Neutrophil (primary cell): ENCODE data around the gene IFNA4.

Experiments used
- H3K27ac ChIP-seq: fragments of 200-600 bp; sonication (generic); 2 replicates; pipeline ENCODE4 v1.5.1; 2016; ENCODE audit warnings: mild to moderate bottlenecking, moderate library complexity
- H3K27me3 ChIP-seq: fragments of 200-600 bp; sonication (generic); 2 replicates; pipeline ENCODE4 v1.6.0; 2016; ENCODE audit warnings: mild to moderate bottlenecking
- H3K36me3 ChIP-seq: fragments of 200-600 bp; sonication (generic); 2 replicates; pipeline ENCODE4 v1.5.1; 2017
- H3K4me1 ChIP-seq, 2 experiments: fragments of 200-600 bp in 1 of 2; sonication (generic) in 1 of 2; 1 replicate in 1 of 2; 2 replicates in 1 of 2; pipeline versions ENCODE4 v1.5.1 to v1.6.1; 2013 to 2016; ENCODE audit warnings: low read depth in 1 of 2, low read length in 1 of 2, mild to moderate bottlenecking in 1 of 2, moderate library complexity in 1 of 2; ENCODE audit not compliant: control insufficient read depth in 1 of 2, insufficient read depth in 1 of 2
- H3K4me3 ChIP-seq, 2 experiments: fragments of 200-600 bp in 1 of 2; sonication (generic) in 1 of 2; 1 replicate in 1 of 2; 2 replicates in 1 of 2; pipeline ENCODE4 v1.5.1; 2013 to 2016; ENCODE audit warnings: low read depth in 1 of 2, low read length in 1 of 2, mild to moderate bottlenecking in 1 of 2, moderate library complexity in 1 of 2
- H3K9me3 ChIP-seq: fragments of 200-600 bp; sonication (generic); 2 replicates; pipeline ENCODE4 v1.5.1; 2016
- TF ChIP-seq, protein P1 (sequence below): fragments of 200-600 bp; sonication (generic); IDR thresholded peaks from 2 replicates; pipeline ENCODE4 v1.5.1; 2016; ENCODE audit warnings: antibody characterized with exemption

IFNA4 gene

DNA sequence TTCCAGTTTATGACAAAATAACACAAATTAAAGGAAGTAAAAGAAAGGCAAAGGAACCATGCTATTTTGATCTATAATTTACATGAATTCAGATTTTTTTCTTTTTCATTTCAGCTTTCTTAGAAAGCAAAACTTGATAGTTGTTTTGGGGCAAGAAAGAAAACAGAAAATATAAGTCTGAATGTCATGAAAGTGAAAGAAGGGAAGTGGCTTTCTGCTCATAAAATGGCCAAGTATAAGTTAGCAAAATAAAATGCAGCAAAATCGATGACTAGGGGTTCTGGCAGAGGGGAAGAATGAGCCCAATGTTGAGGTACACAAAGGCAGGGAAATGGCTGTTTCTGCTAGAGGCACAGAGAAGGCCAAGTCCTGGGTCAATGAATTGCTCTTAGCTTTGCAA lies 42.8 kb downstream of the IFNA4 start:
- H3K27ac ChIP-seq, result no peak overlapping the region
- H3K27me3 ChIP-seq, result no peaks in the 10 kb centered on the region
- no peaks in the 10 kb centered on the region for H3K9me3 ChIP-seq
- H3K4me1 ChIP-seq, result no peaks in the 10 kb centered on the region
- TF ChIP-seq, protein P1, sequence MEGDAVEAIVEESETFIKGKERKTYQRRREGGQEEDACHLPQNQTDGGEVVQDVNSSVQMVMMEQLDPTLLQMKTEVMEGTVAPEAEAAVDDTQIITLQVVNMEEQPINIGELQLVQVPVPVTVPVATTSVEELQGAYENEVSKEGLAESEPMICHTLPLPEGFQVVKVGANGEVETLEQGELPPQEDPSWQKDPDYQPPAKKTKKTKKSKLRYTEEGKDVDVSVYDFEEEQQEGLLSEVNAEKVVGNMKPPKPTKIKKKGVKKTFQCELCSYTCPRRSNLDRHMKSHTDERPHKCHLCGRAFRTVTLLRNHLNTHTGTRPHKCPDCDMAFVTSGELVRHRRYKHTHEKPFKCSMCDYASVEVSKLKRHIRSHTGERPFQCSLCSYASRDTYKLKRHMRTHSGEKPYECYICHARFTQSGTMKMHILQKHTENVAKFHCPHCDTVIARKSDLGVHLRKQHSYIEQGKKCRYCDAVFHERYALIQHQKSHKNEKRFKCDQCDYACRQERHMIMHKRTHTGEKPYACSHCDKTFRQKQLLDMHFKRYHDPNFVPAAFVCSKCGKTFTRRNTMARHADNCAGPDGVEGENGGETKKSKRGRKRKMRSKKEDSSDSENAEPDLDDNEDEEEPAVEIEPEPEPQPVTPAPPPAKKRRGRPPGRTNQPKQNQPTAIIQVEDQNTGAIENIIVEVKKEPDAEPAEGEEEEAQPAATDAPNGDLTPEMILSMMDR, result no peak
- H3K4me3 ChIP-seq, result no peak overlapping the region
- no peaks in the 10 kb centered on the region for H3K36me3 ChIP-seq

DNA sequence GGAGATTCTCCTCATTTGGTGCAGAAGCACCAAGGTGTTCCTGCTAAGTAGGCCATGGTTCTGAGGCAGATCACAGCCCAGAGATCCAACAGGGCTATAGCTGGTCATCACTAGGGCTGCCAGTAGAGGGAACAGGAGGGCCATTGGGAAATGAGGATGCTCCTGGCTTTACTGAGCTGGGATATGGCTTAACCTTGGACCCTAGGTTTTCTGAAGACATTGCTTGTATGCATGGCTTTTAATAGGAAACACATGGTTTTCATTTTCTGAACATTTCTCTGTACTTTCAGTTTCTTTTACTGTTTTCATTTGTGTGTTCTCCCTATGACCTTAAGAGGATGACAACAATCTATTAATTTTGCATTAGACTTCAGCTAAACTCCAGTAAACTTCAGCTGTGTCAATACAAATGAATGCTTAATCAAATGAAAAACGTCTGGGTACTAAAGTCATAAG lies 45.9 kb downstream of the IFNA4 start, which contains the start of gene IFNW1:
TSS of gene IFNW1 (minus strand) at position 406 of the 456 bp plus-strand sequence. CDS start at position 144, 262 bp downstream.
- Histone ChIP-seq H3K36me3 (no peaks in the 10 kb centered on the region), H3K9me3 (no peaks in the 10 kb centered on the region), H3K4me1 (no peaks in the 10 kb centered on the region), H3K27me3 (no peaks in the 10 kb centered on the region), H3K27ac (no peak within 1 kb of the TSS), H3K4me3 (no peak within 1 kb of the TSS)
- TF ChIP-seq, protein P1, result no peak

DNA sequence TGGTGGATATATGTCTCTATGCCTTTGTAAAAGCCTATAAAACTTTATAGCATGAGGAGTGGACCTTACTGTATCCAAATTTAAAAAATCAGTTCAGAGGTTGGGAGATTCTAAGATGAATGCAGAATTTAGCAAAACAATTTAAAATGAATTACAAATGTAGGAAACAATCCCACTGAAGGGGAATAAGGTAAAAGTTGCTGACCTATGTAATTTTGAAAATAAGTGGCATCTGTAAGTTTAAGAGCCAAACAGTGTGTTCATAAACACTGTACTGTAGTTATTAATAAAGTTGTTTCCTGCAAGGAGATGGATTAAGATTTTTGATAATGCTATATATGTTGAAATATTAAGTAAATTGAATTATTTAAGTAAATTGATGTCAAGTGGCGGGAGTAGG lies 50.4 kb downstream of the IFNA4 start:
- Histone ChIP-seq H3K4me3 (no peak overlapping the region), H3K27me3 (no peaks in the 10 kb centered on the region), H3K4me1 (peaks cover 10 to 16% of the 10 kb centered on the region in 2 experiments), H3K9me3 (no peaks in the 10 kb centered on the region), H3K27ac (no peak overlapping the region), H3K36me3 (no peaks in the 10 kb centered on the region)
- TF ChIP-seq, protein P1, result no peak
